Stimulated activated naive CD4-positive, alpha-beta T cell treated with Interleukin-2 at 50 U/mL for 16 hours (primary cell): ENCODE measurements around the gene BANF2.

ENCODE experiments used
- DNase-seq: peaks from one replicate; lab custom pipeline; 2025; lab: John Stamatoyannopoulos, UW

The BANF2 gene

GRCh38 chr20:17664025-17664633, 35.6 kb upstream of the BANF2 start:
- no peak for DNase-seq

DNA sequence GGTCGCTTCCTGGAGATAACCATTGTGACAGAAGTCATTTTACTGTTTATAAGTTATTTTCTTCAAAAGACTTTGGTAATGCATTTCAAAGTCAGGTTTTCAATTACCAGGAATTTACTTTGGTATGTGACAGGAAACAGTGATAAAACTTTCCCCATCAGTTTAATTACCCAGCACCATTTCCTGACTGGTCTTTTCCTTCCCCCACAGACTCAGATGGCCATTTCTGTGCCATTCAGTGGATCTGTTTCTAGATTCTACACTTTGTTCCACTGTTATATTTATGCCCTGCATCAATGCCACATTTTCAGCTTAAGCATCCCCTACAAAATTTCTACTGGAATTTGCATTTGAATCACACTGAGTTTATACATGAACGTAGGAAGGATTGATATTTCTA, 34.0 kb upstream of the BANF2 start:
- DNase-seq = no peak

DNA sequence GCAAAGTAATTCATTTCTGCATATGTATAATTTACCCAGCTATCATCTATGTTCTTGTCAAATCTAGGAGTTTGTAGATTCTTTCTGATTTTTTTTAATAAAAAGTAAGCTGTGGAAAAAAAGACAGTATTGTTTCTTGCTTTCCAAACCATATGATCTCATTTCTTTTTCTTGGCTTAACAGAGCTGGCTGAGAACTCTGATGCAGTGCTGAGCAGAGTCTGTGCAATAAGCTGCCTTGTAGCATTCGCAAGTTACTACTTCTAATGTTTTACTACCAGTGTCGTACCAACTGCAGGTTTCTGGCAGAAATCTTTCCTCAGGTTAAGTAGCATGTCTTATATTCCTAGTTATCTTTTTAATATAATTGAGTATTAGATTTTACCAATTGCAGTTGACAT, 33.3 kb upstream of the BANF2 start:
- no peak for DNase-seq

DNA sequence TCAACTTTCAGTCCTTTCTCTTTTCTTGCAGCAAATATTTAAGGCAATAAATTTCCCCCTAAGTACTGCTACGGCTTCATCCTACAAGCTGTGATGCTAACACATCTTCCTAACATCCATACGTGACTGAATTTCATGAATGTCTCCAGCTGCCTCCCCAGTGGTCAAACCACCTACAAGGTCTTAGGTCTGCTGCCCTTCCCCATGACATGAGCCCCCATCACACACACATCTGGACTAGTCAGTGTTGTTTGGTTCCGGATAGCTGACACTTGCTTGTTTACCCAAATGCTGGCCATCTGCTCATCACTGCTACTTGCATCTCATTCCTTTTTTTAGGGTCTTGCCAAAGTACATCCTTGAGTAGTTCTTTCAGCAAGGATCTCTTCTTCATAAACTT, 32.3 kb upstream of the BANF2 start:
- no peak for DNase-seq

DNA sequence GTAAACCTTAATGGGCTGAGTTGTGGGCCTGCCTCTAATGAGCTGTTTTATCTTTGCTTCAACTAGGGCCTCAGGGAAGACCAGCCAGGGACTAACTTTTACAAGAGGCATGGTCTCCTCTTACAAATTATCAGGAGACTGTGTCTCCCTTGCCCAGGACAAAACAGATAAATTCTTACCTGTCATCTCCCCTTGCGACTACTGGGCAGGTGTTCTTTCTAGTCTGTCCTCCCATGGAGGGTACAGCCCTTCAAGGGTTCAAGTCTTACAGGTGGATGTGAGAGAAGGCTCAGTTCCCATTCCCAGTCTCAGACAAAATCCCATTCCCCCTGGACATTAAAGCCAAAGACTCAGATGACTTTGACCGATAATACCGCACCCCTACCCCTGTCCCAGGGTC, 31.3 kb upstream of the BANF2 start:
- DNase-seq = no peak

GRCh38 chr20:17669306-17669931, 30.3 kb upstream of the BANF2 start:
- no peak for DNase-seq

GRCh38 chr20:17671011-17671410, 28.8 kb upstream of the BANF2 start:
- no peak for DNase-seq

GRCh38 chr20:17671565-17671964, 28.2 kb upstream of the BANF2 start:
- DNase-seq = no peak

- no peak for DNase-seq
Measured at GRCh38 chr20:17673084-17673483, 26.7 kb upstream of the BANF2 start.

DNA sequence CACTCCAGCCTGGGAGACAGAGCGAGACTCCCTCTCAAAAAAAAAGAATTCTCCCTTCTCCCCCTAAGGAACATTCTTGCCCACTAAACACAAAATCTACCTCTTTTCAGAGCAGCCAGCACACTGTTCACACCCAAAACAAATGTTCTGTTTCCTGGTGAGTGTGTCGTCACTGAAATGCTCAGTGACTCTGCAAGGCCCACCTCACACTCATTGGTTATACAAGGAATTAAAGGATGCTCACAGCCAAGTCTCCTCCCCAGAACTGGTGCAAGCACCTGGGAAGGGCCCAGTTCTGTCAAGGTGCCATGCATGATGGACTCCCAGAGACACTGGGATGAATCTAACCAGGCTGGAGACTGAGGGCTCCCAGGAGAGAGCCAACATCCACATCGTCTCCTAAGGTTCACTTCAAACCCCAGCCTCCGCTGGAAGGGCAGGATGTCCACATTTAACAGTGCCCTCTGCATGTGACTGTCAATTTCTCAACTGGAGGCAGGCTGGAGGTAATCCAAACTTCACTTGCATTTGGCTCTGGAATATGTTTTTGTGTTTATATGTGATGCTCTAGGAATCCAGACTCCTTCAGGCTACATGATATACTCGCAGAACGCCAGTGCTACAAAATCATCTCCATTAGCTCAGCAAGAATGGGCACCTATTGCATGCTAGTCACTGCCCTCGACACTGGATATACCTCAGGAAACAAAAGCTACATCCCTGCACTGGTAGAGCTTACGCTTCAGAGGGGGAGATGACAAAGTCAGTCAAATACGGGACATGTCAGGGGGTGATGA, 24.8 kb upstream of the BANF2 start:
- DNase-seq = no peak

- no peak for DNase-seq
Measured at GRCh38 chr20:17675519-17676377, 24.0 kb upstream of the BANF2 start.

- no peak for DNase-seq
Measured at GRCh38 chr20:17676378-17676759, 23.4 kb upstream of the BANF2 start.

DNA sequence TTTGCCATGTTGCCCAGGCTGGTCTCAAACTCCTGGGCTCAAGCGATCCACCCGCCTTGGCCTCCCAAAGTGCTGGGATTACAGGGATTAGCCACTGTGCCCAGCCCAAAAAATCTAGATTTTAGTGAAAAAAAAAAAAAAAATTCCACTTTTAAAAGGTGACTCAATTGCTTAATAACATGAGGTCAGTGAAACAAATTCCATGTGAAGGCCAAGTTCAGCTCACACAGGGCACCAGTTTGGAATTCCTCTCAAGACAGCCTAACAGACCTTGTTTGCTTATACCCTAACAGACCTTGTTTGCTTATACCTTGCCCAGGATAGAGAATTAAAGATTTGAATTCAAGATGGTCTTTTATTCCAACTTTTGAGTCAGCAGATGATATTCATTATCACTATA, 22.8 kb upstream of the BANF2 start:
- DNase-seq = no peak

DNA sequence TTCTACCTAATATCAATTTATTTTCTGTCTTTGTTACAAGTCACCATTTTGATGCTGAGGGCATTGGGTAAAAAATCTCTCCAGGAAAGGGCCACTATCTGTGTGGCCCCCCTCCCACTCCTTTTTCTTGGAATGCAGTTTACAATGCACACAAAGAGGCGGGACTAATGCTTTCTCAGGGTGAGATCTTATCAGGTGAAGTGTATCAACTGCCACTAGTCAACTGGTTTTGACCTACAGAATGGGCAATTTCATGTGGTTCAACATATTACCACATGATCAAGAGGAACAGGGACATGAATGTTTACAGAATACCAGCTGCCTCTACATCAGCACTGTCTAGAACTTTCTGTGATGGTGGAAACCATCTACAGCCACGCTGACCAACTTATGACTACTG, 21.5 kb upstream of the BANF2 start:
- DNase-seq = no peak

DNA sequence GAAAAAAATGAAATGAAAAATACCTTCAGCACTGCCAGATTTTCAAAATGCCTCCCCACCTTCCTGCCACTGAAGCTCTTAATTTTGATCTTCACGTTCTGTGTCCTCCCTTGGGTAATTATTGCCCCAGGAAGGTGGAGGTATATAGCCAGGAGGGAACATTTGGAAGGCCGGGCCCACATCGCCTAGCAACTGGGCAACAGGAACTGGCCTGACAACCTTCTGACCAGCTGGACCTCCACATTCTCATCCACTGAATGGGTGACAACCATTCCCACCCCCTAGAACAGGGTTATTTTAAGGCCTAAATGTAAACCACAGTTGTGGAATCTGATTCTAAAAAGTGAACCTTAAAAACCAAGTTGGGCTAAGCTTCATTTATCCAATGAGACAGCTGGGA, 20.9 kb upstream of the BANF2 start:
- no peak for DNase-seq

DNA sequence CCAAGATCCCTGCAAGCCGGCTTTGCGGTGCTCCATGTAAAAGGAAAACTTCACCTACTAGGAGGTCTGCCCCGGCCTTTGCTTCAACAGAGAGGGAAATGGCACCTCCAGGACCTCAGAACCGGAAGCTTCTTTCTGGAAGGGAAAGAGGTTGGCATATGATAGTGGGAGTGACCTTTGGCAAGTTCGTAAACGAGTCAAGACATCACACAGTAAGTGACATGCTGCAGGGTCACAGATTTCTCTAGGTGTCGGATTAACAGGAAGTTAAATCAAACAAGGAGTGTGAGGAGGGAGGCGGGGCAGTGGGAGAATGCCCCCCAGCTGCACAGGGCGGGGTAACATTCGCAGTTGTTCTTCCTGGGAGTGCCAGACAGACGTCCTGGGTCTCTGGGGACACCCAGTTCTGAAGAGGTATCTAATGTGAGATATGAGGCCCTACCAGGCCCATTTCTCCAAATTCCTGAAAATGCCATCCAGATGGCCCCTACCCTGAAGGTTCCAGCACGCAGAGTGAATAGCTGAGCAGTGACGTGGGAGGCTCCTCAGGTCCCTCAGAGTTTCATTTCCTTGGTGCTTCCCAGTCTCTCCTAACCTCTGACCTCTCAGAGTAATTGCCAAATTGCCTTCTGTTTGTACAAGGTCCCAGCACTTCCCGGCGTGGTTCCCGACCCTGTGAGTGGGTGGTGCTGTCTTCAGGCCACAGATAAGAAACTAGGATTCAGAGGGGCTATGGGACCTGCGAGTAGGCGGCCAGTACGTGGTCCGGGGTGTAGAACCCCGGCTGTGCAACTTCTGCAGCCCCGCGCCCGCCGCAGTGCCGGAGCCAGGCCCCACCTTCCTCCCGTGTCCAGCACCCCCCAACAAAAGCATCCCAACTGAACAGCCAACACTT, 19.6 kb upstream of the BANF2 start:
- DNase-seq = no peak

GRCh38 chr20:17680836-17681725, 18.7 kb upstream of the BANF2 start:
- DNase-seq = peak; percentile 72

DNA sequence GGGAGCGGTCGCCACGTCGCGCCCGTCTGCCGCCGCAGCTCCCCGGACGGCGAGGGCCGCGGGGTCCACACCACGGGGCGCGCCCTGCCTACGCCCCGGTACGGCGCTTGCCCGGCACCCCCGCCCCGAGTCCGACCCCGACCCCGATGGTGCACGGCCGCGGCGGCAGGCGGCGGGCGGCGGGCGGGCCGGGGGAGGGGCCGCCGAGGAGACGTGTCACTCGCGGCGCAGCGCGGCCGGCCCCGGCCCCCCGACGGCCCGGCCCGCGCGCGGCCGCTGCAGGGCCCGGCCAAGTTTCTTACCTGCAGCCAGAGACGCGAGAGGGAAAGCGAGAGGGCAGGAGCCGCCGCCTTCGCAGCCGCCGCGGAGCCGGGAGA, 18.1 kb upstream of the BANF2 start:
- DNase-seq = no peak

- peak; percentile 97 for DNase-seq
Measured at GRCh38 chr20:17682103-17682888, 17.5 kb upstream of the BANF2 start, which contains the start of gene RRBP1. TSS of gene RRBP1 (minus strand) at chr20:17682242. CDS start at chr20:17660507, 21,735 bp downstream.

DNA sequence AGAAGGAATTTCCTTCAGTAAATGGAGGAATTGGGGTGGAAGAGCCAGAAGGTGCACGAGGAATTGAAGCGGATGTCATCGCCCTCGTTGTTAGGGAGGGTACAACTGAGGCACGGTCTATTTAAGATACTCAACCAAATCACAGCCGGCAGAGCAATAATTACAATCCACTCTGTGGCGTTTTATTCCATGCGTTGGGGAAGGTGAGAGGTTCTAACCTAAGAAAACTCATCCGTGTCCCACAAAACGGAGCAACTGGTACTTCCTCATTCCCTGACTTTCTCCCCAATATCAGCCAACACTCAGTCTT, 16.9 kb upstream of the BANF2 start:
- no peak for DNase-seq
